GM12873 (cell line): Measurements from ENCODE around the gene HOXC4.

Experiments used
- TF ChIP-seq, protein P1 (sequence below): IDR thresholded peaks from 2 replicates; pipeline ENCODE4 v1.5.1; 2012; ENCODE audit warnings: low read depth, mild to moderate bottlenecking, moderate library complexity, low read length, control low read depth; ENCODE audit not compliant: insufficient read depth; ENCODE audit errors: missing control alignments

Gene HOXC4

DNA sequence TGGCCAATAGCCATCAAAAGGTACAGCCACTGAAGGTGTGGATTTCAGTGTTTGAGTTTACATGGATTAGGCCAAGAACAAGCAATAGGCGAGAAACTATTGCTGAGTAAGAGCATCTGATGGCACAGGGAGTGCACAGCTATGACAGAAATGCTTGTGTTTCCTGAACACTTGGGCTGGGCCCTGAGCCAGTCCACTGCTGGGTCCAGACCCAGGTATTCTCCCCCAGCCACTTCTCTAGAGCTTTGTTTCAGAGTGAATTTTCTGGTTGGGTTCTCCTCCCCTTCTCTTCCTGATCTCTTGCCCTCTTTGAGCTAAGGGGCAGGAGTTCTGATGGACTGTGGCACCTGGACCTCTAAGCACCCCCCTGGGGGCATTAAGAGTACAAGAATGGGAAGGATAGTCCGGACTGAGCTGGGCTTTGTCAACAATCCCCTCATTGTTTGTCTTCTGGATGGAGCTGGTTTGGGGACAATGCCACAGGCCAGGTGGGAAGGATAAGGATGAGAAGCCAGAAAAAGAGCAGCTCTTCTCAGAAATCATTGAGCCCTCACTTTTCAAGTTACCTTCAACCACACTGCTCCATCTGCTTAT lies 12.4 kb upstream of the HOXC4 start:
- TF ChIP-seq, protein P1, sequence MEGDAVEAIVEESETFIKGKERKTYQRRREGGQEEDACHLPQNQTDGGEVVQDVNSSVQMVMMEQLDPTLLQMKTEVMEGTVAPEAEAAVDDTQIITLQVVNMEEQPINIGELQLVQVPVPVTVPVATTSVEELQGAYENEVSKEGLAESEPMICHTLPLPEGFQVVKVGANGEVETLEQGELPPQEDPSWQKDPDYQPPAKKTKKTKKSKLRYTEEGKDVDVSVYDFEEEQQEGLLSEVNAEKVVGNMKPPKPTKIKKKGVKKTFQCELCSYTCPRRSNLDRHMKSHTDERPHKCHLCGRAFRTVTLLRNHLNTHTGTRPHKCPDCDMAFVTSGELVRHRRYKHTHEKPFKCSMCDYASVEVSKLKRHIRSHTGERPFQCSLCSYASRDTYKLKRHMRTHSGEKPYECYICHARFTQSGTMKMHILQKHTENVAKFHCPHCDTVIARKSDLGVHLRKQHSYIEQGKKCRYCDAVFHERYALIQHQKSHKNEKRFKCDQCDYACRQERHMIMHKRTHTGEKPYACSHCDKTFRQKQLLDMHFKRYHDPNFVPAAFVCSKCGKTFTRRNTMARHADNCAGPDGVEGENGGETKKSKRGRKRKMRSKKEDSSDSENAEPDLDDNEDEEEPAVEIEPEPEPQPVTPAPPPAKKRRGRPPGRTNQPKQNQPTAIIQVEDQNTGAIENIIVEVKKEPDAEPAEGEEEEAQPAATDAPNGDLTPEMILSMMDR, result no peak

DNA sequence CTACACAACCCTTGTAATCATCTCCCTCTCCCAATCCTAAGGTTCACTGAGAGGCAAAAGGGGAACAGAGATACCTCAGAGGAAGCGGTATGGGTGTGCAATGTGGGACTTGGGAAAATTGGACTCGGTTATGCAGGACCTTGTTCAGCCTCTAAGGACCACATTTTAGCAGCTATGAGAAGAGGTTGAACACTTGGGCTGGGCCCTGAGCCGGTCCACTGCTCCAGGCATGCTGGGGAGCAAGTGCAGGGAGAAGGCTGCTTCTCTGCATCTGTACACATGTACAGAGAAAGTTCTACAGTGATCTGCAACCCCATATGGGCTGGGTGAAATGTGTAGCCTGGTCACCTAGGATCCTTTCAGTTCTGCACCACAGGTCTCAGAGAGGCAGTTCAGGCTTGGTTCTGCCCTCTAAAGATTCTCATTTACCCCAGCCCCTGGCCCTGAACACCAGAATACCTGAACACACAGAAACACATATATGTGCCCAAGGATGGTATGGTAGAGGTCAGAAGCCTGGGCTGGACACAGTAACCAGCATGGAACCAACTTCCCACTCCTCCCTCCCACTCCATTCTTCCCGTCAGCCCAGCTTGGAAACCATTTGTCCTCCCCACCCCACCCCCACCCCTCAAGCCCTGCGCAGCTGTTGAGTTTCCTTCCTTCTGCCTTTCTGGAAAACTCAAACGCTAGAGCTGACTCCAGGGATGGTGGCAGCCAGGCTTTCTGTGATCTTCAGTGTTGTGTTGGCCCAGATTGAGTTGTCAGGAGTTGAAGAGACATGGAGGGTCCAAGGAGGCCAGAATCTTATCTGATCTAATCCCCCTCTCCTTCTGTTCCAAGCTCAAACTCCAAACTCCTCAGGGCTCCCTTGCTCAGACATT lies 10.4 kb upstream of the HOXC4 start:
- TF ChIP-seq, protein P1, result no peak

DNA sequence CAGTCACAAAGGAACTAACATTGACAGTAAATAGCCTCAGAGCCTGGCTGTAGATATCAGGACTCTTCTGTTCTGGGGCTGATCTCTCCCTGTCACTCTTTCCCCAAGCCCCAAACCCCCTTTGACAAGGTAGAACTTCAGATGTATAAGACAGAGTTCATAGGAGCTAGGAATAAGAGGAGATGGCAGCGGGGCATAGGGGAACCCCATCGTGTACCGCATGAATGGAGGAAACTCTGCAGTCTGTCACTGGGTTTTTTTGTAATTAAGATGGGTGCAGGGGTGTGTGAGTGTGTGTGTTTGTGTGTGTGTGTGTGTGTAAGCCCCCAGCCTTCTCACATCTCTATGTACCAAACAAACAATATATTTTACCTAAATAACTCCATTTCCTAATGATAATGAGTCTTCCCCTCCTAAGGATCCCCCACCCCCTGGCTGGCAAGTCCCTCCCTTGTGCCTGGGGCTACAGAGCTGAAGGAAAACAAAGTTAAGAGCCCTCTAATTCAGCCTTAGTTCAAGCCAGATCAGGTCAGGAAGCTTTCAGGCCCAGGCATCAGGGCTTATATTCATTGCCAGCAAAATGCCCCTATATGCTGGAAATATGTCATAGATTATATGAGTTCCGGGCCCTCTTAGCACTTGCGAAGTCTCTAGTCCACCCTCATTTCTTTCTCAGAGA lies 9.1 kb upstream of the HOXC4 start:
- TF ChIP-seq, protein P1, result no peak

DNA sequence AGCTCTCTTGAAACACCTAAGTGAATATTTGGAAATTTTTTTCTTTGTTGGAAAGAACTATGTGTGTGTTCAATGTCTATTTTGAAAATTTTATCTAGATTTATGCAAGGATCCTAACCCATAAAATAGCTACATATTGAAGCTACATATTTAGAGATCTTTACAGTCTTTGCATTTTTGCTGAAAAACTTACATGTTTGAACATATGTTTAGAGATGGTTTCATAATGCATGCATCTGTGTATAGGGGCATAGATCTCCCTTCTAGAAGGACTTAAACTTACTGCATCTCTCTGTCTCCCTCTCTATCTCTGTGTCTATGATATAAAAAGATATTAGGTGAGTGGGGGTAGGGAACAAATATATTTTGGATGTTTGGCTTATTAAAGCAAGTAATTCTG lies 8.2 kb upstream of the HOXC4 start:
- TF ChIP-seq, protein P1, result no peak

DNA sequence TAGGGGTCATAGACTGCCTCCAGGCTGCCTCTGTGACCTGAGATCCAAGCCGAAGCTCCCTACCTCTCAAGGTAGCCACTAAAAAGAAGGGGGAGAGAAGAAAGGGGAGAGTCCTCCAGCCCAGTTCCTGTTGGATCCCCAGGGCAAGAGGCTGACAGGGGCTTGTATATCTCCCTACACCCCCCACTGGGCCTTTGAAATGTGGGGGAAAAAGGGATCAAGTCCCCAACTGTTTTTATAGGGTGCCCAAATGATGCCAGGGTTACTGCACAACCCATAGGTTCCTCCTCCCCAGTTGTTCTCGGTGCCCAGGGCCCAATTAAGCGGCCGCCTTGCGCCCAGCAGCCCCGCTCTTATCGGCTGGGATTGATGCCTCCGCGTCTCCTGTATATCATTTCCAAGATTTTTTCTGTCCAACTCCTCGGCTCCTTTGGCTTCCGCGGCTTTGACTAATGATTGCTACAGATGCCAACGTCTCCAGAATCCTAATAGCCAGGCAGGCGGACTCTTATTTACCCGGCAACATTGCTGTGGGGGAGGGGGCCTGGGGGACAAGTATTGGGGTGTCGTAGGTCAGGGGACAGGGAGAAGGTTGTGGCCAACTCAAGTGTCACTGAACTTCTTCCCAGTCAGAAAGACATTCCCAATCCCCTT lies 7.6 kb upstream of the HOXC4 start:
- TF ChIP-seq, protein P1, result no peak

DNA sequence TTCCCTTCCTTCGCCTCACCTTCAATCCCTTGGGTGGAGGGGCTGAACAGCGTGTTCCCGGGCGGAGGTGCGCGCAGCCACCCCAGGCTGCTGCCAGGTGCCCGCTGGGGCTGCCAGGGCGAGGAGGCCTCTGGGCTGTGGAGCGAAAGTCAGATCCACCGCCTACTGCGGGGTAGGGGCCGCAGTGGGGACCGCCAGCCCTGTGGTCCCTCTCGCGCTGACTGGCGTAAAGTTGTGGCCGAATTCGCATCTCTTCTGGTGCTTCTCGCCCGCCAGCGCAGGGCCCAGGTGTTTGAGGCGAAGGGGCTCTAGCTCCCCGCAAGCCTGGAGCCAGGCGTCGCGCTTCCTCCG lies 6.9 kb upstream of the HOXC4 start:
- TF ChIP-seq, protein P1, result no peak
